ENCODE data around the gene PRDX2.

PRDX2 gene

DNA sequence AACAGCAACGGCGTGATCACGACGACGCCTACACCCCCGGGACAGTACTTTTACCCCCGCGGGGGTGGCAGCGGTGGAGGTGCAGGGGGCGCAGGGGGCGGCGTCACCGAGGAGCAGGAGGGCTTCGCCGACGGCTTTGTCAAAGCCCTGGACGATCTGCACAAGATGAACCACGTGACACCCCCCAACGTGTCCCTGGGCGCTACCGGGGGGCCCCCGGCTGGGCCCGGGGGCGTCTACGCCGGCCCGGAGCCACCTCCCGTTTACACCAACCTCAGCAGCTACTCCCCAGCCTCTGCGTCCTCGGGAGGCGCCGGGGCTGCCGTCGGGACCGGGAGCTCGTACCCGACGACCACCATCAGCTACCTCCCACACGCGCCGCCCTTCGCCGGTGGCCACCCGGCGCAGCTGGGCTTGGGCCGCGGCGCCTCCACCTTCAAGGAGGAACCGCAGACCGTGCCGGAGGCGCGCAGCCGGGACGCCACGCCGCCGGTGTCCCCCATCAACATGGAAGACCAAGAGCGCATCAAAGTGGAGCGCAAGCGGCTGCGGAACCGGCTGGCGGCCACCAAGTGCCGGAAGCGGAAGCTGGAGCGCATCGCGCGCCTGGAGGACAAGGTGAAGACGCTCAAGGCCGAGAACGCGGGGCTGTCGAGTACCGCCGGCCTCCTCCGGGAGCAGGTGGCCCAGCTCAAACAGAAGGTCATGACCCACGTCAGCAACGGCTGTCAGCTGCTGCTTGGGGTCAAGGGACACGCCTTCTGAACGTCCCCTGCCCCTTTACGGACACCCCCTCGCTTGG is 9.3 kb downstream of the PRDX2 start:
- DNase-seq = peak; percentile 69 to 80

GRCh38 chr19:12791345-12792050 is 10.1 kb downstream of the PRDX2 start, which contains the start of gene JUNB:
Gene JUNB, plus strand, starts transcription at chr19:12791486. Its CDS starts 286 bp downstream, at chr19:12791772.
- peak; percentile 98 for DNase-seq

- no peak for DNase-seq
Observed at GRCh38 chr19:12790628-12791344, 10.8 kb downstream of the PRDX2 start.

GRCh38 chr19:12789904-12790619 is 11.5 kb downstream of the PRDX2 start:
- peak; percentile 78 to 88 for DNase-seq

DNA sequence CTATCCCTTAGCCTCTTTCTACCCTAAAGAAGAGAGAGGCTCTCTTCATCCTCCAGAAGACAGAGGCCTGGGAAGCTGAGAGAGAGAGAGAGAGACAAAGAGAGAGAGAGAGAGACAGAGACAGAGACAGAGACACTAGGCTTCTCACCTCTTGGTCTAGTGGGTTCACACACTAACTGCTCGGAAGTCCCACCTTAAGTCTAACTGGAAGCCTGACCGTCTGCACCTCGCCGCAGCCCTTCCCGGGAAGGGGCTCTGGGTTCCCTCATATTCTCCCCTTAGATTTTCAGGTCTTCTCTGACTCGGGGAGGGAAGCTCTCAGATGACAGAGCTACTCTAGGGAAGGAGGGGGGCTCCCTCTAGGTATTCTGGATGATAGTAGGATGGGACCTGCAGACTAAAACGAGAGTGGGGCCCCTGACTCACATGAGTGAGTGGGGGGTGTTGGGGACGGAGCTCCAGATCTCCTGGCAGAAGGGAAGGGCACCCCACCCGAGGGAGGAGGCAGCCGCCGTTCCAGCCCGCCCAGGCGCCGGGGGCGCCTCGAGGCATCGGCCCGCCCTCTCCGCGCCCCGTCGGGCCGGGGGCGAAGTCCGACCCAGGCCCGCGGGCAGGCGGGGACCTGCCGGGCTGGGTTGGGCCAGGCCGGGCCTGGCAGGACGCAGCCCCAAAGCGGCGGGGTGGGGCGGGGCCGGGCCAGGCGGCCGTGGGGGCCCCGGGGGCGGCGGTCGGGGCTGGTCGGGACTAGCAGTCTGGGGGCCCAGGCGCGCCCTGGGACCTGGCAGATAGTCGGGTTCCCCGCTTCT is 12.3 kb downstream of the PRDX2 start:
- no peak for DNase-seq

DNA sequence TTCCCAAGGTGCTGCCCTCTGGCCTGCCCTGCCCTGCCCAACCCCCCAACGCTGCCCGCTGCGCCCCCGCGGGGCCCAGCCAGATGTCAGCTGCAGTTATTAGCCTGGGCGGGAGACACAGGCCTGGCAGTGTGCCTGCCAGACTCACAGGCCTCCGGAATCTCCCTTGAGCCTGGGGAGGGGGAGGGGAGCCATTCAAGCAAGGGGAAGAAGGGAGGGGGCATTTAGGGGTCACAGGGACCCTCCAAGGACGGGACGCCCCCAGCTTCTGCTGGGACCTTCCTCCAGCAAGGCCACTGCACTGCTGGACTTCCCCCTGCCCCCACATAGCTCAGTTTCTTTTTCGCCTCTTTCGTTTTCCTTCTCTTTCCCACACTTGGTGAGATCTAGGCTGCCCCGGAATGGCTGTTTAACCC is 12.9 kb downstream of the PRDX2 start:
- peak in 1 of 2 donors; percentile 39 for DNase-seq

GRCh38 chr19:12788042-12788681 is 13.4 kb downstream of the PRDX2 start:
- no peak for DNase-seq

DNA sequence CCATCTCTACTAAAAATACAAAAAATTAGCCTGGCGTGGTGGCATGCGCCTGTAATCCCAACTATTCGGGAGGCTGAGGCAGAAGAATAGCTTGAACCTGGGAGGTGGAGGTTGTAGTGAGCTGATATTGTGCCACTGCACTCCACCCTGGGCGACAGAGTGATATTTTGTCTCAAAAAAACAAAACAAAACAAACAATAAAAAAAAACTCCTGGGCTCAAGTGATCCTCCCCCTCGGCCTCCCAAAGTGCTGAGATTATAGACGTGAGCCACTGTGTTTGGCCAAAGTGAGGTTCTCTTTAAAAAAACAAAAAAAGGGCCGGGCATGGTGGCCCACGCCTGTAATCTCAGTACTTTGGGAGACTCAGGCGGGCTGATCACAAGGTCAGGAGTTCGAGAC is 14.1 kb downstream of the PRDX2 start:
- DNase-seq = no peak

DNA sequence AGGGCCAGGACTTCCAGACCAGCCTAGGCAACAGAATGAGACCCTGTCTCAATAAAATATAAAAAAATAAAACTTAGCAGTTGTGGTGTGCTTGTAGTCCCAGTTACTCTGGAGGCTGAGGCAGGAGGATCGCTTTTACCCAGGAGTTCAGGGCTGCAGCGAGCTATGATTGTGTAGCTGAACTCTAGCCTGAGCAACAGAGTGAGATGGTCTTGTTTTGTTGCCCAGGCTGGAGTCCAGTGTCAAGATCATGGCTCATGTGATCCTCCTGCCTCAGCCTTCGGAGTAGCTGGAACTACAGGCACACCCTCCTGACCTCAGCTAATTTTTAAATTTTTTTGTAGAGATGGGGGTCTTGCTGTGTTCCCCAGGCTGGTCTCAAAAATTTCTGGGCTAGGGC is 14.6 kb downstream of the PRDX2 start:
- DNase-seq = no peak

DNA sequence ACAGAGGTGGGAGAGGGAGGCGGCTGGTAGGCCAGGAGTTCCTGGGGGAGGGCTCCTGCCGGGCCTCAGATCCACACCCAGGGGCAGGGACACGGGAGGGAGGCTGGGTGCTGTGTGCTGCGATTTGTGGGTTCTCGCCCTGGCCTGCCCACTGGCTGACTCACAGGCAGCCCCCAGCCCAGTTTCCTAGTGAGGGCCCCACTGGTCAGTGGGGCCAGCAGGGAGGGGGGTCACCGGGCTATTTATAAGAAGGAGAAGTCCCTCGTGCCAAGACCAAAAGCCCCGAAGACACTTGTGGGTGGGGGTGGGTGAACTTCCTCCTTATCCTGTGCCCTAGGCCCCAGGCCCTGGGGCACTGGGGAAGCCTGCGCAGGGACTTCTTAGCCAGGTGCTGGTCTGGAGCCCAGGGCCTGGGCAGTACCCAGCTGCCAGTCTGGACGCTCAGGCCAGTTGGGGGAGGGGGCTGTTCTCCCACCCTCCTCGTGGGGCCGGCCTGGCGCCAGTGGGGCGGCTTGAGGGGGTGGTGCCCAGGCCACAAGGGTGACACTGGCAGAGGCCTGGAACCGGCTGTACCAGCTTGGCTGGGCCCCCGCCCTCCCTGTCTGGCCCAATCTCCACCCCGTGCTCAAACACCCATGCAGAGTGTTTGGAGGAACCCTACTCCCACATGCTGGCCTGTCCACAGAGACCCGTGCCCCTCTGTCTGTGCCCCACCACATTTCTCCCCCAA is 15.3 kb downstream of the PRDX2 start:
- DNase-seq = no peak

- DNase-seq = no peak
Observed at GRCh38 chr19:12785431-12786031, 16.1 kb downstream of the PRDX2 start.

DNA sequence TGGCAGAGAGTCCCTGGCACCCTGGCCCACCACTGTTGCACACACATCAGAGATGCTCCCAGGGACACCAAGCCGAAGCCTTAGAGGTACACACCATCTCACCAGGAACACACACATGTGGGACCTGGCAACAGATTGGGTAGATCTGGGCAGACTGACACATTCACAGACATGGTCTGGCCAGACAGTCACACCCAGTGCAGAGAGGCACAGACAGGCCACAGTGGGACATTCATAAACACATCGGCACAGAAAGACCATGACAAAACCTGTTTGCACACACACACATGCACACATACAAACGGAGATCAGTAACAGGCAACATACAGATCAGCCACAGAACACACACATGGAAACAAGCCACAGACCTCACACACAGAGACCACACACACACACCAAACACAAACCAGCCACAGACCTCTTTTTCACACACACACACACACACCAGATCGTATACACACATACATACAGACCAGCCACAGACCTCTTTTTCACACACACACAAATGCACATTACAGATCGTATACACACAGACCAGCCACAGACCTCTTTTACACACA is 16.6 kb downstream of the PRDX2 start:
- no peak for DNase-seq

DNA sequence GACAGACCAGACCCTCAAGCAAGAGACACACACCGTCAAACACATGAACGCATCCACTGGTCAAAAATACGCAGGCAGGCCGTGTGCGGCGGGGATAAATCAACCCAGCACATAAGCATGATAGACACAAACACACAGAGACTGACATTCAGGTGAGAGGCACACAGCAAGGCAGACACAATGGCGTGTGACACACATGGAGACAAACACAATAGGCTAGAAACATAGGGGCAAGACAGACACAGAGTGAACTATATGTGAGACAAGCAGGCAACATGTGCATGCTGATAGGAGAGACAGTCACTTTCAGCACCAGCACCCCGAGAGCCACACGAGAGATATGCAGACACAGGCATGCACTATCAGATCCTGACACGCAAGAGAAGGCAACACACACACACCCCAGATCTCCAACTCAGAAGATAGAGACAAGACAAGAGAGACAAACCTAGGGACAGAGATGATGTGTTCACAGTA is 17.2 kb downstream of the PRDX2 start:
- DNase-seq = no peak

DNA sequence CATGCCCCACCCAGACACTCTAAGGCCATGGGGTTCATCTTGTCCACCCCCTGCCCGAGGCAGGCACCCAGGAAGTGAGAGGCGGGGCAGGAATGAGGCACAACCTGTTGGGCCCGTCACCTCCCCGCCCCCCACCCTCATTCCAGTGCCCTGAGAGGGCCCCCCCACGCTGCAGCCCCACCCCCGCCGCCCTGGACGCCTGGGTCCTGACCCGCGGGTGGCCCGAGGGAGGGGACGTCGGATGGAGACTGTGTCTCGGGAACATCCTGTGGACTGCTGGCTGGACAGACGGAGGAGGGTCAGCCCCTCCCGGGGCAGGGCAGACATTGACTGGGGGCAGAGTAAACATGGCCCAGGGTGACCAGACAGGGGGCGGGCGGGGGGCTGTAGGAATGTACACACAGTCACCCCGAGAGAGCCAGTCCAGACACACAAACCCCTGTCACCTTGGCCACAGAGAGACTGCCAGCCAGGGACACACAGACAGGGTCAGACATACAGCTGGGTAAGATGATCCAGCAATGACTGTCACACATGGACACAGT is 17.7 kb downstream of the PRDX2 start:
- no peak for DNase-seq

DNA sequence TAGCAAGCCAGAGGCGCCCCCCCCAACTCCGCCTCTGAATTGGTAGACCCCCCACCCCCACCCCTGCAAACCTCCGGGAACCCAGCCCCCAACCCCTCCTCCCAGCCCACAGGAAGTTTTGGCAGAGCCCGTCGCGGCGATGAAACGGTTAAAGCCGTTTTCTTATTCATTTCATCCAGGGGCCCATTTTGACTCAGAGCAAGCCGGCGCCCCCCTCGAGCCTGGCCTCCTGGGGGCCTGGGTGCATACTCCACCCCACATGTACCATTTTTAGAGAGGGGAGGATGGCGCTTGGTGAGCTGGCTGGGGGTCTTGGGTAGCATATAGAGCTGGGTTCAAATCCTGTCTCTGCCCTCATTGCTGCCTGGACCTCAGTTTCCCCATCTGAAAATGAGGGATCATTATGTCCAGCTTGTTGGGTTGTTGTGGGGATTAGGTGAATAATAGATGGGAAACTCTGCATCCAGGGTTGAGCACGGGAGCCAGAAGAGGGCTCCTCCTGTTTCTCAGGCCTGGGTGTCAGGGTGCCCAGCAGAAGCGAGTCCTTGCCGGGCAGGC is 18.2 kb downstream of the PRDX2 start:
- DNase-seq = no peak

DNA sequence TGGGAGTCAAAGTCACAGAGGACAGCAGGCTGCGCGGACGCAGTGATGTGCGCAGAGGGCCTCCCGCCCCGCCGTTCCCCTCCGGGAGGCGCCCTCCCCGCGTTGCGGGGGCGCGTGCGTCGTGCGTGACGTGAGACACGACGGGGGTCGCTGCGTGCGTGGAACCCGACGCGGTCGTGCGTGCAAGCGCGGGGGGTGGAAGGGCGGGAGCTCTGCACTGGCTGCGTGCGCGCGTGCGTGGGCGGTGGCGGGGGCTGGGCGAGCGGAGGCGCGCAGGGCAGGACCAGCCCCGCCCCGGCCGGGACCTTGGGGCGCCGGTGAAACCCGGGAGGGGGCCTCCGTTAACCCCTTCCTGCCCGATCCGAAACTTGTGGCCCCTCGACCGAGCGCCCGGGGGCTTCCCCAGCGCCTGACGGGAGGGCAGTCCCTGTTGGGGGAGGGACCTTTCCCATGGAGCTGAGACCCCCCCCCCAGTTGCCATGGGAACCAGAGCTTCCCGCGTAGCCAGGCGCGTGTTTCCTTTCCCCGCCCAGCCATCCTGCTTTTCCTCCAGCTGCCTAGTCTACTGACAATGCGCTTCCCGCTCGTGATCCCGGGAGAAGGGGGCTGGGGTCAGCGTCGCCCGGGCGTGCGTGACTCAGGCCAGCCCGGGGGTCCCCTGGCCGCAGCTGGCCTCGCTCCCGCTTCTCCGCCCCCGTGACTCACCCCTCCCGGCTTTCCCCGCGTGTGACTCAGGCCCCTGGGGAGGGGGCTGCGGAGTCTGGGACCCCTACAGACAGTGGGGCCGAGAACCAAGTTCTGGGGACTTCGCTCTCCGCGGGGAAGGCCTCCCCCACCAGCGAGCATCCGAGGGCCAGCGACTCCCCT is 18.9 kb downstream of the PRDX2 start:
- DNase-seq = peak; percentile 94 to 95

- no peak for DNase-seq
Observed at GRCh38 chr19:12782174-12782423, 19.5 kb downstream of the PRDX2 start.
